DMS114 treated with DMSO at 0.1 percent for 48 hours (cell line): ENCODE results near the gene POTEB.
"Not testable (repeated sequence)": the region's sequence is repeated elsewhere in the genome, so short reads cannot be mapped to it uniquely, and the experiment has no call there.

Source experiments
- DNase-seq: peaks from one replicate; lab custom pipeline; 2025; ENCODE audit not compliant: unreplicated experiment; lab: John Stamatoyannopoulos, UW

The POTEB gene

GRCh38 chr15:21877635-21878034 is at the start of gene POTEB:
POTEB (minus strand) TSS chr15:21877735; CDS start chr15:21877246, 489 bp downstream.
- DNase-seq, result not testable (repeated sequence)

GRCh38 chr15:21890955-21891354 is 13.4 kb upstream of the POTEB start:
- not testable (repeated sequence) for DNase-seq

GRCh38 chr15:21889542-21889941 is 12.0 kb upstream of the POTEB start:
- not testable (repeated sequence) for DNase-seq

GRCh38 chr15:21838831-21839230 is 38.7 kb downstream of the POTEB start:
- not testable (repeated sequence) for DNase-seq
